Hypothalamus (tissue), 51 donors: ENCODE data around the gene L3HYPDH.
A peak's percentile ranks its signal among the peaks of the same experiment; 100 is the strongest.

ENCODE experiments used
- DNase-seq, 51 donors: peaks; one replicate each; lab custom pipeline; 2025; lab: John Stamatoyannopoulos, UW

L3HYPDH gene

DNA sequence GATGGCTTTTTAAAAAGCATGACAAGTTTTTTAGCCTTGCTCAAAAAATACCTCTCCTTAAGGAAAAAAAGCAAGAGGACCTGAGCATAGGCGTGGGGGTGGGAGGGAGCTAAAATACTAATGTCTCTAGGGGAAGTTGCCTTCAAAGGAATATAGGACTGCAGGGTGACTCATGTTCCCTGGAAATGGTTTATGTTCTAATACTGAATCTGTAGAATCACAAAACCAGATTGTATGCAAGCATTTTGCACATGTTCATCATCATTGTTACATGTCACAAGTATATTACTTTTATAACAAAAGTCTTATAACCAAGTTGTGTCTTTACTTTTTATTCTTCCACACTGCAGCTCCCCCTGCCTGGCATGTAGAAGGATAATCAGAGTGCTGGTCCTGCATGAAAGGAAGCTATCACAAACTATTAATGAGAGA lies 55.6 kb downstream of the L3HYPDH start:
- DNase-seq: no peak

DNA sequence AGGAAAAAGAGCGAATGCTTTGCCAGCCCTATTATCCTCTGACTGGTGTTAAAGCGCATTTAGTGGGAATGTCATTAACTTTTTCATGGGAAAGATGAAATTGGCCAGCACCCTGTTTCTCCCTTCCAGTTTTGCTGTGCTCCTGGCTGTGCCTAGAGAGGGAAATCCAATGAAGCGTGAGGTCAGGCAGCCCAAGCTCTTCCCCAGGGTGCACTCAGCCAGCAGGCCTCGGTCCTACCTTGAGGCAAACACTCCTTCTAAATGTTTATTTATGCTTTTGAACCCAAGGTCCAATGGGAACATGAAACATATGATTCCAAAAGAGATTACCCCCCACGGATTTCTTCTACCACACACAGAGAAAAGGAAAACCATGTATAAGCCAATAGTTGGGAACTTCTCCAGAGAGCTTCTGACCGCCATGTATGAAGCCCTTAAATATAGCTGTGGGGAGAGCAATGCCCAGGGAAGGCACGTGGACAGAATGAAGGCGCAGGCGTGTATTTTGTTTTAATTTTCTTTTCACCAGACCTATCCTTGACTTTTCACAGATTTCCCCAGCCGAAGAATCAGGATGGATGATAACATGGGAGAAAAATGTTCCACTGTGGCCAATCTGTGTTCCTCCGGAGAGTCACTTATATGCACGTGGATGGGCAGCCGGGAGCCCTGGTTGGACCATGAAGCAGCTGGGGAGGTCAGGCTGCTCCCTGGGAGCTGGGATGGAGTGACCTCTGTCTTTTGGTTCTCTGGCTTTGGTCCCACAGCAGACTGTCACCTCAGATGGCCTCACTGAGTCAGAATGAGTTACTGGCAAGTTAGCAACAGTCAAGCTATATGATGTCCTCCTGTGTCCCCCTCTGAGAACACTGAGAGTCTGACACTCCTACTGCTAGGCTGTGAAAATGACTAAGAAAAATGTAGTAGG lies 56.3 kb downstream of the L3HYPDH start:
- peak in 1 of 51 donors; percentile 17 for DNase-seq

DNA sequence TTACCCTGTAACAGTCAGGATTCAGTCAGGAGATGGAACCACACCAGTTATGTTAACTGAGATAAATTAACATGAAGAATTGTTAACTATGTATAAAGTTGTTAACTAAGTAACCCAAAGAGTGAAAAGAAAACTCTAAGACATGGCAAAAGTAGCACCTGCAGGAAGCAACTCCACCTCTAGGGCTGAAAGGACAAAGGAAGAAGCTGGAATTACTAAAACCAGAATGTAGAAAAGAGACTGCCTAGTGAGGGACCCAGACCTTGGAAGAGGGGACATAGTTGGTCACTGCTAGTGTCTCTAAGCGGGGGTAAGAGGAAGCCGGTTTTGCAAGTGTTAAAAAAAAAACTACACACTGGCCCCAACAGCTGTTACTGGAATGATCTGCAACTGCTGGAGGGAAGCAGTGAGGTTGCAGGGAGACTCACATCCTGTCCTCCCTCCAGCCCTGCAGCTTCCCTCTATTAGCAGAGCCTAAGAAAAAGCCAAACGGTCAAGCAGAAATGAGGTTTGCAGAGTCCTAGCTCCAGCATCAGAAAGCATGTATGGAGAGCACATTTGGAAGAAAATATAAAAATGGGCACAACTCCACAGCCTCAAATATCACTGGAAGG lies 58.8 kb downstream of the L3HYPDH start:
- peak in 1 of 51 donors; percentile 1 for DNase-seq

DNA sequence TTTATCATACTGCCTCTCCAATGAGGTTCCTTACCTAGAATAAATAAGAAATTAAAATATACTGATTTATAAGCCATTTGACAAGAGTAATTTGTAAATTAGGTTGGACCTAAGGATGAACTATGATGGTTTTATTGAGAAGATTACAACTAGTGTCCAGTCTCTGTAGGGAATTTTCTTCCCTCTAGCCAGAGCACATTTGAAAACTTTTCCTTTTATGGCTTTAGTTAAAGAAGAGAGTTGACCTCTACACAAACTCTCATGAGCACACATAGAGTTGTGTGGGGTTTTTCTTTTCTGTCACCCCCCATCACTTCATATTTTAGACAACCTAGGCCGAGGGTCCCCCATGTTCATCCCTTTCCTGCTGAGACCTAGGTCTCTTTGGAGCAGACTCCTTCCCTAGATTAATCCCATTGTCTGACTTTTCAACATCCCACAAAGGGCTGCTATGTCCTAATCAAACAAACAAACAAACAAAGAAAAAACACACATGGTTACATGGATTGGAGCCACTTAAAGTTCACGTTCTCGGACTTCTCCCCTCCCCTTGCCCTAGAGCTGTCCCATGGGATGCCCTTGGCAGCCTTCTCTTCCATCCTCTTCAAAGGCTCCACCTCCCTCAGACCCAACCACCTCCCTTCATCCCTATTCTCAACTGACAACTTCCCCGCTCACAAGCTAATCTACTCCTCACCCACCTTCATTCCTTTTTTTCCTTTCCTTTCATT lies 59.7 kb downstream of the L3HYPDH start:
- DNase-seq: no peak
